Neural progenitor cell (in vitro differentiated cells): Measurements from ENCODE around the gene PSENEN. TPM values are rescaled to one million over a fixed set of nuclear protein-coding genes. Genes with fewer than 3 reads are reported as not detected.

Source experiments
- DNase-seq: peaks from one replicate; pipeline ENCODE4 v3.0.0-alpha.2; 2016; ENCODE audit warnings: low spot score
- H2AFZ ChIP-seq: fragments of 200-600 bp; sonication (generic); replicated peaks from 2 replicates; pipeline ENCODE4 v1.6.1; 2016; ENCODE audit warnings: antibody characterized with exemption
- H3F3A ChIP-seq: fragments of 200-600 bp; sonication (generic); 2 replicates; pipeline ENCODE4 v1.6.1; 2016; ENCODE audit warnings: antibody characterized with exemption, low read depth
- H3K27ac ChIP-seq: fragments of 200-600 bp; sonication (generic); 2 replicates; pipeline ENCODE4 v1.5.1; 2016; ENCODE audit warnings: mild to moderate bottlenecking
- H3K27me3 ChIP-seq: fragments of 200-600 bp; sonication (generic); 2 replicates; pipeline ENCODE4 v1.6.1; 2016; ENCODE audit warnings: mild to moderate bottlenecking, moderate library complexity
- H3K36me3 ChIP-seq: fragments of 200-600 bp; sonication (generic); 2 replicates; pipeline ENCODE4 v1.5.1; 2016
- H3K4me1 ChIP-seq: fragments of 200-600 bp; sonication (generic); 2 replicates; pipeline ENCODE4 v1.6.1; 2016; ENCODE audit warnings: mixed run types
- H3K4me2 ChIP-seq: fragments of 200-600 bp; sonication (generic); 2 replicates; pipeline ENCODE4 v1.6.1; 2016
- H3K4me3 ChIP-seq: fragments of 200-600 bp; sonication (generic); 2 replicates; pipeline ENCODE4 v1.5.1; 2016
- H3K79me2 ChIP-seq: fragments of 200-600 bp; sonication (generic); 2 replicates; pipeline ENCODE4 v1.6.1; 2016; ENCODE audit warnings: low read depth
- H3K9ac ChIP-seq: fragments of 200-600 bp; sonication (generic); 2 replicates; pipeline ENCODE4 v1.6.1; 2016
- H3K9me3 ChIP-seq: fragments of 200-600 bp; sonication (generic); 2 replicates; pipeline ENCODE4 v1.5.1; 2016; ENCODE audit warnings: low read depth
- H4K20me1 ChIP-seq: fragments of 200-600 bp; sonication (generic); 2 replicates; pipeline ENCODE4 v1.6.1; 2016; ENCODE audit warnings: low read depth
- H3K27ac Mint-ChIP-seq: 3 replicates; pipeline ENCODE4 v1.8.0; 2021; ENCODE audit warnings: mixed read lengths
- H3K27me3 Mint-ChIP-seq: 2 replicates; pipeline ENCODE4 v1.8.0; 2022; ENCODE audit warnings: low read depth, mild to moderate bottlenecking, inconsistent platforms, moderate library complexity, mixed read lengths; ENCODE audit not compliant: insufficient read depth
- H3K36me3 Mint-ChIP-seq: 3 replicates; pipeline ENCODE4 v1.8.0; 2021; ENCODE audit warnings: mixed read lengths
- H3K4me1 Mint-ChIP-seq: 3 replicates; pipeline ENCODE4 v1.8.0; 2021; ENCODE audit warnings: mixed read lengths
- H3K4me3 Mint-ChIP-seq: 3 replicates; pipeline ENCODE4 v1.8.0; 2021; ENCODE audit warnings: mild to moderate bottlenecking, moderate library complexity, mixed read lengths
- H3K9me3 Mint-ChIP-seq: 3 replicates; pipeline ENCODE4 v1.8.0; 2020; ENCODE audit warnings: mixed read lengths
- EZH2 ChIP-seq: fragments of 200-600 bp; sonication (generic); IDR thresholded peaks from 2 replicates; pipeline ENCODE4 v1.6.1; 2017; ENCODE audit warnings: antibody characterized with exemption, mild to moderate bottlenecking, moderate library complexity
- EZH2phosphoT487 ChIP-seq: fragments of 200-600 bp; sonication (generic); IDR thresholded peaks from 2 replicates; pipeline ENCODE4 v1.6.1; 2017; ENCODE audit warnings: antibody characterized with exemption
- total RNA-seq: library from RNA; depleted of rRNA; stranded (reverse); fragments of >200 nt; gene quantifications from 2 replicates; pipeline ENCODE4 v1.2.3, GENCODE V29; 2015; ENCODE audit warnings: low replicate concordance
- TF ChIP-seq, protein P1 (sequence below): fragments of 200-600 bp; sonication (generic); IDR thresholded peaks from 2 replicates; pipeline ENCODE4 v1.5.1; 2017; ENCODE audit warnings: antibody characterized with exemption, mild to moderate bottlenecking

The PSENEN gene
- total RNA-seq, 1 donor from 2014 or later = 10.9 TPM

- peaks cover 18% of the 10 kb centered on the region for H3K36me3 Mint-ChIP-seq
- H4K20me1 ChIP-seq = peaks cover 20% of the 10 kb centered on the region
- H3K27ac ChIP-seq = no peak overlapping the region
- H3K27ac Mint-ChIP-seq = no peak overlapping the region
- no peak overlapping the region for H3K4me2 ChIP-seq
- no peak overlapping the region for H3K4me3 ChIP-seq
- H3K79me2 ChIP-seq = peaks cover 3% of the 10 kb centered on the region
- peaks cover 5% of the 10 kb centered on the region for H3K4me1 ChIP-seq
- no peak overlapping the region for H2AFZ ChIP-seq
- H3K36me3 ChIP-seq = no peaks in the 10 kb centered on the region
- no peak overlapping the region for H3K9ac ChIP-seq
- H3K4me3 Mint-ChIP-seq = no peak overlapping the region
- H3K27me3 ChIP-seq = no peaks in the 10 kb centered on the region
- H3F3A ChIP-seq = no peaks in the 10 kb centered on the region
- H3K9me3 ChIP-seq = no peaks in the 10 kb centered on the region
- H3K9me3 Mint-ChIP-seq = no peaks in the 10 kb centered on the region
- DNase-seq = no peak
- TF ChIP-seq, protein P1, sequence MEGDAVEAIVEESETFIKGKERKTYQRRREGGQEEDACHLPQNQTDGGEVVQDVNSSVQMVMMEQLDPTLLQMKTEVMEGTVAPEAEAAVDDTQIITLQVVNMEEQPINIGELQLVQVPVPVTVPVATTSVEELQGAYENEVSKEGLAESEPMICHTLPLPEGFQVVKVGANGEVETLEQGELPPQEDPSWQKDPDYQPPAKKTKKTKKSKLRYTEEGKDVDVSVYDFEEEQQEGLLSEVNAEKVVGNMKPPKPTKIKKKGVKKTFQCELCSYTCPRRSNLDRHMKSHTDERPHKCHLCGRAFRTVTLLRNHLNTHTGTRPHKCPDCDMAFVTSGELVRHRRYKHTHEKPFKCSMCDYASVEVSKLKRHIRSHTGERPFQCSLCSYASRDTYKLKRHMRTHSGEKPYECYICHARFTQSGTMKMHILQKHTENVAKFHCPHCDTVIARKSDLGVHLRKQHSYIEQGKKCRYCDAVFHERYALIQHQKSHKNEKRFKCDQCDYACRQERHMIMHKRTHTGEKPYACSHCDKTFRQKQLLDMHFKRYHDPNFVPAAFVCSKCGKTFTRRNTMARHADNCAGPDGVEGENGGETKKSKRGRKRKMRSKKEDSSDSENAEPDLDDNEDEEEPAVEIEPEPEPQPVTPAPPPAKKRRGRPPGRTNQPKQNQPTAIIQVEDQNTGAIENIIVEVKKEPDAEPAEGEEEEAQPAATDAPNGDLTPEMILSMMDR = no peak
- TF ChIP-seq EZH2 (no peak), EZH2phosphoT487 (no peak)
- H3K4me1 Mint-ChIP-seq = peaks cover 11% of the 10 kb centered on the region
- peaks cover 4% of the 10 kb centered on the region for H3K27me3 Mint-ChIP-seq
Measured at GRCh38 chr19:35764432-35765315, 19.2 kb downstream of the PSENEN start.

DNA sequence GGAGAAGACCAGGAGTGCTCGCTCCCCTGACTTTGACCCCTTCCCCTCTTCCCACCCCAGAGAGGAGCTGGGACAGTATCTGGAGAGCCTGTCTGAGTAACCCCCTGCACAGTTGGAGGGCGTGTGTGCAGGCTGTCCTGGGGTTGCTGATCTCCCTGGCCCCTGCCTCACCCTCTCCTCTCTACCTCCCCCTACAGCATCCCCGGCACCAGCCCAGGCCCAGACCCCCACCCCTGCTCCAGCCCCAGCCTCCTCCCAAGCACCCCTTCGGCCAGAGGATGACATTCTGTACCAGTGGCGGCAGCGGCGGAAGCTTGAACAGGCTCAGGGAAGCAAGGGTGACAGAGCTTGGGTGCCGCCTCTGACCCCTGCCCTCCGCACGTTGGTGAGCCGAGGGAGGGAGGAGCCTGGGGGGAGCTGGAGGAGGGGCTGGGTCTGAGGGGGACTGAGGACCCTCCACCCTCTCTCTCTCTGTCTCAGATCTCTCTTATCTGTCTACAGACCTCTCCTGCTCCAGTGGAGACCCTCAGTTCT, 21.2 kb downstream of the PSENEN start:
- no peaks in the 10 kb centered on the region for H3F3A ChIP-seq
- H3K27me3 ChIP-seq = no peaks in the 10 kb centered on the region
- Mint-ChIP-seq H3K36me3 (peaks cover 16% of the 10 kb centered on the region), H3K9me3 (no peaks in the 10 kb centered on the region), H3K4me3 (peak overlapping the region; percentile 52), H3K27ac (no peak overlapping the region), H3K27me3 (peaks cover 2% of the 10 kb centered on the region), H3K4me1 (peaks cover 10% of the 10 kb centered on the region)
- H2AFZ ChIP-seq = no peak overlapping the region
- no peaks in the 10 kb centered on the region for H3K9me3 ChIP-seq
- H3K4me1 ChIP-seq = peaks cover 5% of the 10 kb centered on the region
- H3K79me2 ChIP-seq = no peaks in the 10 kb centered on the region
- H3K4me2 ChIP-seq = no peak overlapping the region
- H3K27ac ChIP-seq = no peak overlapping the region
- H3K9ac ChIP-seq = no peak overlapping the region
- DNase-seq = no peak
- H4K20me1 ChIP-seq = peaks cover 13% of the 10 kb centered on the region
- no peaks in the 10 kb centered on the region for H3K36me3 ChIP-seq
- TF ChIP-seq, protein P1 = no peak
- TF ChIP-seq EZH2 = no peak
- TF ChIP-seq EZH2phosphoT487 = no peak
- no peak overlapping the region for H3K4me3 ChIP-seq

- H4K20me1 ChIP-seq = peaks cover 13% of the 10 kb centered on the region
- H3K36me3 ChIP-seq = no peaks in the 10 kb centered on the region
- H3K4me3 Mint-ChIP-seq = no peak overlapping the region
- no peaks in the 10 kb centered on the region for H3K9me3 ChIP-seq
- no peak for TF ChIP-seq EZH2phosphoT487
- TF ChIP-seq, protein P1 = no peak
- no peak overlapping the region for H3K4me2 ChIP-seq
- H3K4me1 Mint-ChIP-seq = peaks cover 10% of the 10 kb centered on the region
- peak overlapping the region; percentile 86 for H3K27ac Mint-ChIP-seq
- no peak overlapping the region for H3K9ac ChIP-seq
- no peak overlapping the region for H3K4me3 ChIP-seq
- H3K27me3 ChIP-seq = no peaks in the 10 kb centered on the region
- H3K9me3 Mint-ChIP-seq = no peaks in the 10 kb centered on the region
- peaks cover 5% of the 10 kb centered on the region for H3K4me1 ChIP-seq
- no peak overlapping the region for H2AFZ ChIP-seq
- no peaks in the 10 kb centered on the region for H3F3A ChIP-seq
- peaks cover 2% of the 10 kb centered on the region for H3K27me3 Mint-ChIP-seq
- DNase-seq = peak; percentile 65
- H3K36me3 Mint-ChIP-seq = peaks cover 11% of the 10 kb centered on the region
- H3K27ac ChIP-seq = no peak overlapping the region
- no peaks in the 10 kb centered on the region for H3K79me2 ChIP-seq
Measured at GRCh38 chr19:35767288-35768081, 22.0 kb downstream of the PSENEN start.
